Activated CD4-positive, alpha-beta T cell treated with anti-CD3 and anti-CD28 coated beads, Interleukin-2, amount 50 U/mL, for 24 hours (primary cell): Measurements from ENCODE around the gene MAP3K7.

Experiments
- DNase-seq, 2 donors: peaks; one replicate each; pipeline ENCODE4 v3.0.0-alpha.2; 2020; ENCODE audit warnings: low read depth in 1 of 2, low spot score in 1 of 2

Gene MAP3K7

GRCh38 chr6:90533615-90534336 is 53.1 kb downstream of the MAP3K7 start:
- no peak for DNase-seq

GRCh38 chr6:90530882-90531281 is 56.0 kb downstream of the MAP3K7 start:
- DNase-seq: no peak

DNA sequence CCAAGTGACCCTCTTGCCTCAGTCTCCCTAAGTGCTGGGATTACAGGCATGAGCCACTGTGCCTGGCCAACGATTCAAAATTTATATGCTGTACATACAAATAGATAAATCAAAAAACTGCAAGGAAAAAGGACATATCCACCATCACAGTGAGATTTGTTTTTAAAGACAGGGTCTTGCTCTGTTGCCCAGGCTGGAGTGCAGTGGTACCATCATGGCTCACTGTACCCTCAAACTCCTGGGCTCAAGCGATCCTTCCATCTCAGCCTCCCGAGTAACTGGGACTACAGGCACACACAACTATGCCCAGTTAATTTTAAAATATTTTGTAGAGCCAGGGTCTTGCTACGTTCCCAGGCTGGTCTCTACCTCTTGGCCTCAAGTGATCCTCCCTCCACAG is 61.5 kb downstream of the MAP3K7 start:
- DNase-seq: no peak

DNA sequence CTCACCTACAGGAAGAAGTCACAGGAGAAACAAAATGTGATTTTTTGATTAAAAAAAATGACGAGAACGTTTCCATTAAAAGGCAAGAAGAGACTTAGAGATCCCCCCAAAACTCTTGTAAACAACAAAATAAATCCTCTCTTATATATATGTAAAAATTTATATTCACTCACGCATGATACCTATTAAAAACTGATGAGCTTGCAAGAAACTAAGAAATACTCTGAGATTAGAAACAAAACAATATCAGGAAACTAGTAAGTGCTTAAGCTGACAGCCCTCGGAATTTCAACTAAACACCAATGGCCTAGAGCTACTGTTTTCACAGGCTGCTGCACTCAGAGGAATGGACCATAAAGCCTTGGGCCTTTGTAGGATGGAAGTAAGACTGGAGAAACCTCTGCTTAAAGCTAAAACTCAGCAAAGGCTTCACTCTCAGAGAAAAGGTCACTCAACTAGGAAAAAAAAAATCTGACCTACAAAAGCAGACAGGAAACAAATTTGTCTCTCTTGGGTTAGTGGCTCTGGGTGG is 63.0 kb downstream of the MAP3K7 start:
- no peak for DNase-seq

GRCh38 chr6:90521955-90522354 is 64.9 kb downstream of the MAP3K7 start:
- DNase-seq: no peak

GRCh38 chr6:90516074-90516660 is 70.7 kb downstream of the MAP3K7 start:
- DNase-seq: no peak

GRCh38 chr6:90514496-90514895 is 72.4 kb downstream of the MAP3K7 start:
- no peak for DNase-seq

GRCh38 chr6:90508753-90509152 is 78.1 kb downstream of the MAP3K7 start:
- no peak for DNase-seq

GRCh38 chr6:90502866-90503407 is 83.9 kb downstream of the MAP3K7 start:
- DNase-seq: no peak

DNA sequence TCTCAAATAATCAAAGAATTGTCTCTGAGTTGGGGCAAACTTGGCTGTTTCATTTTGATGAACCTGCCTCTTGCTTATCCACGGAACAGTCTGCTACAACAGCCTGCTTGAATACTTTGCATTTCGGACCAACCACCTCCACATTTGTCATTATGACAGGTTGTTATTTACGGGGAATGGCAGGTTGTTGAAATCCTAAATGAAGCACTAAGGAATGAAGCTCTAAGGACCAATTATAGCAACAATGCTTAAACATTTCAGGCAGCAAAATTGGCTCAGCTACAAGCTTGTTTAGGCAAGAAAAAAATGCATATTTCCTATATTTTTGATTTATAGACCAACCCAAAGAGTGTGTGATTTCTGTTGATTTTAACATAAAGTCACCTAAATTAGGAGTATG is 84.5 kb downstream of the MAP3K7 start:
- DNase-seq: no peak

DNA sequence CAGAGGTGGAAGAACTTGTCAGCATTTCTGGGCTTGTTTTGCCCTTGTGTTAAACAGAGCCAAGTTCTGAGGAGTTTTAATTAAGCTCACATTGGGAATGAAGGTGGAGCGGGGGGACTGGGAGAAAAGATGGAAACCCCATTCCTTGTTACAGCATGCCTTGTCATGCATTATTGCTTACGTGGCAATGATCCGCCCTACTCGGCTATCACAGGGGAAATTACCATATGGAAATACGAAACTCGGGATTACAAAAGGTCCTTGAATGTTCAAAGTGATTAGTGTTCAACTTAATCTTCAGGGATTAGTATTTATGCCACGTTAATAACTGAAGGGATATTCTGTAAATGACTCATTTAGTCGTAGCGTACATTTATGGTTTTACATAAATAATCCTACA is 86.4 kb downstream of the MAP3K7 start:
- no peak for DNase-seq

DNA sequence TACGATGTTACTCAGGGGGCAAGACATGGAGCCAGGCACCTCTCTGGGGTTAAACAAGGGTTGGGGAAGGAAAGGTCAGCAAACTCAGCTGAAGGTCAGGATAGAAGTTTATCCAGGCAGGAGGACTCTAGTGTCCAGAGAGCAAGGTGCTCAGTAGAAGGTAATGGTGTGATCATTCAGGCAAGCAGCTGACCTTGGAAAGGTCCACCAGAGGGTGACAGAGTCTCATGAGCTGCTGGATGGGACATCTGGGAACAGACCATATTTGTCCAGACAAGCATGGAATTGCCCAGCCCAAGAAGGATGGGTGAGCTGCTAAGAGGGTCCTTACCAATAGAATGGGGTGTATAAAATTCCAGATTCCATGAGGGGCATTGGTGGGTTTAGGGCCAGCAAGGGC is 89.5 kb downstream of the MAP3K7 start:
- DNase-seq: no peak

GRCh38 chr6:90496258-90497016 is 90.4 kb downstream of the MAP3K7 start:
- no peak for DNase-seq

DNA sequence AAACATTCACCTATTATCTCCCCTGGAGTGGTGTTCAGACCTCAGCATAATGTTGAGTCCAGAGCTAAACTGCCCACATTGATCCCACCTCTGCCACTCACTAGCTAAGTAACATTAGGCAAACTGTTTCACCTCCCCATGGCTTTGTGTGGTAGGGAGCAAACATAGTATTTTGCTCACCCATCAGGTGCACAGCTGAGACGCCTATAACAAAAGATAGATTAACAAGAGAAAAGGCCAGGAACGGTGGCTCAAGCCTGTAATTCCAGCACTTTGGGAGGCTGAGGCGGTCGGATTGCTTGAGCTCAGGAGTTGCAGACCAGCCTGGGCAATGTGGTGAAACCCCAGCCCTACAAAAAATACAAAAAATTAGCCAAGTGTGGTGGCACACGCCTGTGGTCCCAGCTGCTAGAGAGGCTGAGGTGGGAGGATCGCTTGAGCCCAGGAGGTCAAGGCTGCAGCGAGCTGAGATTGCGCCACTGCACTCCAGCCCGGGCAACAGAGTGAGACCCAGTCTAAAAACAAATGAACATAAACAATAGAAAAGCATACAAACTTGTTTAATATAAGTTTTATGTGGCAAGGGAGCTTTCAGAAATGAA is 91.6 kb downstream of the MAP3K7 start:
- no peak for DNase-seq

- DNase-seq: no peak
Observed at GRCh38 chr6:90494067-90494780, 92.6 kb downstream of the MAP3K7 start.

GRCh38 chr6:90493332-90493731 is 93.5 kb downstream of the MAP3K7 start:
- no peak for DNase-seq

GRCh38 chr6:90492798-90493197 is 94.1 kb downstream of the MAP3K7 start:
- no peak for DNase-seq

- no peak for DNase-seq
Observed at GRCh38 chr6:90492369-90492768, 94.5 kb downstream of the MAP3K7 start.

DNA sequence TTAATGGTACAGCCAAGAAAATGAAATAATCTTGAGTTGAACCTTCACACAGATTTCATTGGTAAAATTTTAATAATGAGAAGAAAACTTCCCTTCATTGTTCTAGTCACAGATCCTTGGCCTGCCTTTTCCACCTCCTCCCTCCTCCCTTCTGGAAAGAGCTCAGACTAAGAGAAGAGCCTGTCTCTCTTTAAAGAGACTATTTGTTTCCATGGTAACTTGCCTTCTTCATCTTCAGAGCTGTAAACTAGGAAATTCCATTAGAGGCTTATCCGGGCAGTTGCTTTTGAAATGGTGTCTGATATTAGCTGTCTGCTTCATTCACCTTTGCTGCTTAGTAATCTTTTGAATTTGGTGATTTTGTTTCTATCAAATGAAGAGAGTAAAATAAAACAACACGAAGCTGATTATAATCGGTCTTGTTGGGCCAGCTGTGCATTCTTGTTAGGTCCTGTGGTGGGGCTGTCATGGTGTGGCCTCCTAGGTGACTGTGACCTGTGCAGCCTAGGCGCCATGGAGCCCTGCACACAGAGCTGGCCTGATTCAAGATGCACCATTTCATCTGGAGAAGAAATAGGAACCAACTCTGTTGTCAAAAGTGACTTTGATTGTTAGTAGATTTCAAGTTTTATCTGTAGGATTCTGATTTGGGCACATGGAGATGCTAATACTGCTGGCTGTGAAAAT is 96.7 kb downstream of the MAP3K7 start:
- no peak for DNase-seq

DNA sequence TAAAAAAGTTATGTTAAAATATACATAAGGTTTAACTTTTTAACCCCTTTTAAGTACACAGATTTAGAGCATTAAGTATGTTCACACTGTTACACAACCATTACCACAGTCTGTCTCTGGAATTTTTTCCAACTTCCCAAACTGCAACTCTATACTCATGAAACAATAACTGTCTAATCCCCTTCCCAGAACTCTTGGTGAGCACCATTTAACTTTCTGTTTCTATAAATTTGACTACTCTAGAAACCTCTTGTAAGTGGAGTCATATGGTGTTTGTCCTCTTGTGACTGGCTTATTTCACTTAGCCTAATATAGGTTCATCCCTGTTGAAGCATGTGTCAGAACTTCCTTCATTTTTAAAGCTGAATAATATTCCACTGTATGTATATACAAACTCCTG is 98.1 kb downstream of the MAP3K7 start:
- DNase-seq: no peak
